GM12878 (cell line): ENCODE data around the gene RMND1. TPM values are rescaled to one million over a fixed set of nuclear protein-coding genes. Genes with fewer than 3 reads are reported as not detected.

Experiments
- ATAC-seq: fragments of 200-7000 bp; cut with Tn5 transposase; 3 replicates; pipeline ENCODE4 v1.9.1; 2020; ENCODE audit warnings: mild to moderate bottlenecking, moderate library complexity
- BruUV-seq: library from RNA; stranded (reverse); fragments of 400-500 nt; replicated peaks from 2 replicates; lab custom pipeline; 2021; lab: Mats Ljungman, UMichigan
- CTCF ChIA-PET: fragments of 300-600 bp; sonication (Branson Sonifier 250); formaldehyde crosslinking; extraction: SDS; loops from one replicate; lab custom pipeline; 2021; ENCODE audit warnings: inconsistent platforms; lab: Yijun Ruan, JAX
- POLR2A ChIA-PET: fragments of 350-600 bp; formaldehyde crosslinking; extraction: SDS; loops from one replicate; lab custom pipeline; 2021; ENCODE audit warnings: inconsistent platforms; lab: Charles Lee
- RAD21 ChIA-PET: fragments of 300-600 bp; sonication (Branson Sonifier 250); formaldehyde crosslinking; loops from one replicate; lab custom pipeline; 2023; ENCODE audit warnings: antibody characterized with exemption; ENCODE audit not compliant: unreplicated experiment; lab: Charles Lee
- SMC1A ChIA-PET: fragments of 300-600 bp; sonication (Branson Sonifier 250); formaldehyde crosslinking; loops from one replicate; lab custom pipeline; 2023; ENCODE audit not compliant: unreplicated experiment, uncharacterized antibody; lab: Charles Lee
- DNase-seq: peaks from one replicate; pipeline ENCODE4 v3.0.0-alpha.2; 2011; ENCODE audit warnings: low read depth, low spot score
- FAIRE-seq: peaks from 3 replicates; lab custom pipeline; 2011; peaks lifted over from hg19 to GRCh38; lab: Jason Lieb, UNC
- H2AFZ ChIP-seq: 2 replicates; pipeline ENCODE4 v1.6.0; 2011; ENCODE audit warnings: low read depth, low read length, control low read depth; ENCODE audit not compliant: control insufficient read depth
- H3K27ac ChIP-seq: 2 replicates; pipeline ENCODE4 v1.5.1; 2011; ENCODE audit warnings: control low read depth; ENCODE audit not compliant: control insufficient read depth, insufficient read depth
- H3K27me3 ChIP-seq, 2 experiments: replicated peaks in 1 of 2; 2 replicates each; pipeline versions ENCODE4 v1.6.0 to v1.6.1; 2011; ENCODE audit warnings: low read length in 1 of 2; ENCODE audit not compliant: control insufficient read depth in 2 of 2, insufficient read depth in 2 of 2
- H3K36me3 ChIP-seq, 2 experiments: 2 replicates each; pipeline ENCODE4 v1.5.1; 2011; ENCODE audit warnings: low read length in 1 of 2; ENCODE audit not compliant: control insufficient read depth in 2 of 2, insufficient read depth in 2 of 2
- H3K4me1 ChIP-seq: 2 replicates; pipeline ENCODE4 v1.6.1; 2011; ENCODE audit warnings: mild to moderate bottlenecking, low read length, moderate library complexity, mixed read lengths; ENCODE audit not compliant: control insufficient read depth, insufficient read depth
- H3K4me2 ChIP-seq: 2 replicates; pipeline ENCODE4 v1.6.0; 2011; ENCODE audit warnings: control low read depth; ENCODE audit not compliant: control insufficient read depth, insufficient read depth
- H3K4me3 ChIP-seq: fragments of 200-600 bp; sonication (generic); 2 replicates; pipeline ENCODE4 v1.5.1; 2016
- H3K79me2 ChIP-seq: 2 replicates; pipeline ENCODE4 v1.6.0; 2011; ENCODE audit warnings: low read length; ENCODE audit not compliant: control insufficient read depth, insufficient read depth
- H3K9ac ChIP-seq: 2 replicates; pipeline ENCODE4 v1.8.0; 2011; ENCODE audit warnings: low read length, control low read depth, mixed read lengths; ENCODE audit not compliant: control insufficient read depth, insufficient read depth
- H3K9me3 ChIP-seq: replicated peaks from 3 replicates; pipeline ENCODE4 v1.5.1; 2011; ENCODE audit warnings: mild to moderate bottlenecking, low read length; ENCODE audit not compliant: control insufficient read depth, insufficient read depth
- H4K20me1 ChIP-seq: 2 replicates; pipeline ENCODE4 v1.6.0; 2011; ENCODE audit not compliant: control insufficient read depth, insufficient read depth
- ATF7 ChIP-seq: fragments of 450-650 bp; IDR thresholded peaks from 2 replicates; pipeline ENCODE4 v1.6.1; 2016; ENCODE audit warnings: low read depth, mild to moderate bottlenecking
- BMI1 ChIP-seq: fragments of 450-650 bp; IDR thresholded peaks from 2 replicates; pipeline ENCODE4 v1.6.1; 2016; ENCODE audit warnings: mild to moderate bottlenecking, moderate library complexity, borderline replicate concordance
- CEBPB ChIP-seq, 2 experiments: fragments of 150-350 bp in 1 of 2; IDR thresholded peaks; 2 replicates each; pipeline ENCODE4 v1.6.1; 2012 to 2014; ENCODE audit warnings: low read depth in 2 of 2, low read length in 2 of 2, borderline replicate concordance in 1 of 2, inconsistent platforms in 1 of 2
- CHD4 ChIP-seq: fragments of 200-600 bp; sonication (generic); IDR thresholded peaks from 2 replicates; pipeline ENCODE4 v1.6.1; 2016; ENCODE audit warnings: mild to moderate bottlenecking
- IRF5 ChIP-seq: fragments of 450-650 bp; IDR thresholded peaks from 2 replicates; pipeline ENCODE4 v1.6.1; 2017; ENCODE audit warnings: borderline replicate concordance
- KDM1A ChIP-seq: fragments of 200-600 bp; sonication (generic); IDR thresholded peaks from 2 replicates; pipeline ENCODE4 v1.6.1; 2016; ENCODE audit warnings: borderline replicate concordance
- POU2F2 ChIP-seq: IDR thresholded peaks from 3 replicates; pipeline ENCODE4 v1.6.1; 2011; ENCODE audit warnings: low read depth, mild to moderate bottlenecking, low read length, borderline replicate concordance
- RAD21 ChIP-seq: IDR thresholded peaks from 2 replicates; pipeline ENCODE4 v1.6.1; 2011; ENCODE audit warnings: mild to moderate bottlenecking, low read depth, low read length, moderate library complexity; ENCODE audit not compliant: insufficient read depth
- RAD51 ChIP-seq: fragments of 450-650 bp; IDR thresholded peaks from 2 replicates; pipeline ENCODE4 v1.6.1; 2016; ENCODE audit warnings: moderate library complexity, mild to moderate bottlenecking, inconsistent platforms
- RCOR1 ChIP-seq: conservative IDR thresholded peaks from 2 replicates; pipeline ENCODE4 v1.6.1; 2012; ENCODE audit warnings: low read depth, low read length, improper control_type of control experiment
- SMC3 ChIP-seq: IDR thresholded peaks from 2 replicates; pipeline ENCODE4 v1.6.1; 2011; ENCODE audit warnings: low read length, improper control_type of control experiment, borderline replicate concordance
- SRF ChIP-seq, 2 experiments: IDR thresholded peaks; 2 replicates each; pipeline ENCODE4 v1.6.1; 2011; ENCODE audit warnings: low read depth in 2 of 2, low read length in 2 of 2, mild to moderate bottlenecking in 1 of 2, moderate library complexity in 1 of 2
- STAT3 ChIP-seq: IDR thresholded peaks from 2 replicates; pipeline ENCODE4 v1.6.1; 2011; ENCODE audit warnings: low read depth, low read length, improper control_type of control experiment
- TAF1 ChIP-seq: IDR thresholded peaks from 2 replicates; pipeline ENCODE4 v1.6.1; 2011; ENCODE audit warnings: mild to moderate bottlenecking, low read depth, low read length, borderline replicate concordance
- TARDBP ChIP-seq: IDR thresholded peaks from 2 replicates; pipeline ENCODE4 v1.6.1; 2016; ENCODE audit warnings: borderline replicate concordance
- TCF3 ChIP-seq: IDR thresholded peaks from 2 replicates; pipeline ENCODE4 v1.6.1; 2012; ENCODE audit warnings: low read depth, mild to moderate bottlenecking, low read length, borderline replicate concordance; ENCODE audit not compliant: insufficient read depth
- ZBED1 ChIP-seq: IDR thresholded peaks from 2 replicates; pipeline ENCODE4 v1.6.1; 2016; ENCODE audit warnings: borderline replicate concordance
- ZBTB40 ChIP-seq: fragments of 450-650 bp; IDR thresholded peaks from 2 replicates; pipeline ENCODE4 v1.6.1; 2016; ENCODE audit warnings: mild to moderate bottlenecking, moderate library complexity, borderline replicate concordance
- ZNF207 ChIP-seq: fragments of 450-650 bp; IDR thresholded peaks from 2 replicates; pipeline ENCODE4 v1.6.1; 2014; ENCODE audit warnings: antibody characterized with exemption, mild to moderate bottlenecking, borderline replicate concordance
- ZSCAN29 ChIP-seq: fragments of 450-650 bp; IDR thresholded peaks from 2 replicates; pipeline ENCODE4 v1.6.1; 2017; ENCODE audit warnings: mild to moderate bottlenecking, moderate library complexity
- WGBS: methylation state at CpG from one replicate; pipeline ENCODE4 v1.1.6; 2016; ENCODE audit warnings: low lambda C conversion rate; ENCODE audit not compliant: insufficient replicate concordance, insufficient coverage; ENCODE audit errors: missing lambda C conversion rate; 5-methylcytosine and 5-hydroxymethylcytosine counted together
- in situ Hi-C: fragments of 300-500 bp; cut with MboI; formaldehyde crosslinking; loops from 9 replicates; pipeline ENCODE4 v1.14.3; 2018; ENCODE audit warnings: mixed read lengths
- intact Hi-C: fragments of 100-400 bp; cut with micrococcal nuclease; formaldehyde crosslinking; loops from one replicate; pipeline ENCODE4 v1.14.2; 2022; ENCODE audit not compliant: unreplicated experiment
- polyA plus RNA-seq, 11 experiments: library from polyadenylated mRNA; depleted of rRNA in 4 of 11; unstranded in 6 of 11; stranded (reverse) in 5 of 11; fragments of >200 nt; fragmentation: Nextera tagmentation in 4 of 11; fragmentation: Illumina TruSeq in 1 of 11; extraction: Ambion mirVana in 4 of 11; extraction: Trizol in 1 of 11; gene quantifications; 1 replicate in 1 of 11; 2 replicates in 10 of 11; pipeline versions ENCODE4 v1.2.1 to v1.2.3, GENCODE V29; 2011 to 2016; ENCODE audit warnings: inconsistent platforms in 2 of 11, missing spikeins in 2 of 11, low read depth in 1 of 11
- total RNA-seq, 4 experiments: library from RNA; depleted of rRNA in 3 of 4; stranded (reverse); fragments of >200 nt in 3 of 4; fragmentation: Illumina TruSeq in 1 of 4; extraction: Trizol in 1 of 4; gene quantifications; 2 replicates each; pipeline versions ENCODE4 v1.2.1 to v1.2.3, GENCODE V29; 2013 to 2021

Gene RMND1
- total and polyA plus RNA-seq, 10 of the 15 experiments (the other 5 are each of a cell fraction or from before 2014, with no cell fraction given) = 15.9 to 34.5 (median 21.4) TPM

GRCh38 chr6:151392427-151392826 is 59.5 kb downstream of the RMND1 start:
- POLR2A ChIA-PET = interaction anchor here (0.8 kb wide), 1 partner anchor 17 kb away, joined by 3 read pairs; no protein-coding TSS in a partner anchor
- H4K20me1 ChIP-seq = 0 out of 2 replicates have a peak, but pooled peaks cover 6% of the 10 kb centered on the region
- no peak for FAIRE-seq

More at GRCh38 chr6:151392427-151392826, 59.5 kb downstream of the RMND1 start:
- H3K4me2 ChIP-seq = peak overlapping the region; percentile 93
- TF ChIP-seq BMI1 (no peak), RAD21 (no peak), ATF7 (no peak), TCF3 (no peak), SRF (IDR thresholded peaks at IDR 0.05; ENCODE audit: low read depth in 2 of 2, low read length in 2 of 2) (no peak), IRF5 (no peak), RAD51 (no peak), STAT3 (no peak), ZBTB40 (no peak), ZNF207 (no peak; the same call in 1 of the 2 replicates), CEBPB (IDR thresholded peaks at IDR 0.05; ENCODE audit: borderline replicate concordance in 1 of 2, low read depth in 2 of 2, low read length in 2 of 2) (no peak), CHD4 (no peak), TAF1 (no peak), ZSCAN29 (no peak), KDM1A (no peak), SMC3 (no peak), TARDBP (no peak), POU2F2 (no peak), RCOR1 (no peak), ZBED1 (no peak)
- H3K9ac ChIP-seq = peak overlapping the region; percentile 36
- DNase-seq (no peak), ATAC-seq (no peak)
- peak overlapping the region; percentile 56 for H3K27ac ChIP-seq
- ChIA-PET SMC1A (interaction anchor here (0.8 to 1.0 kb wide), 2 partner anchors 14 to 500 kb away, joined by 3 to 5 read pairs; no protein-coding TSS in a partner anchor), RAD21 (interaction anchor here (1.1 kb wide), 1 partner anchor 60 kb away, joined by 3 read pairs; the partner anchor contains the start of gene RMND1), CTCF (interaction anchor here (0.9 to 5.9 kb wide), 3 partner anchors 10 to 34 kb away, joined by 3 to 63 read pairs (median 5); no protein-coding TSS in a partner anchor)
- H3K27me3 ChIP-seq = no peaks in the 10 kb centered on the region
- 0% methylated on average over 3 of the region's 3 CpGs for WGBS
- no peaks in the 10 kb centered on the region for H3K9me3 ChIP-seq
- BruUV-seq = no TSS peak
- peak overlapping the region; percentile 82 for H3K4me3 ChIP-seq
- no peak overlapping the region for H2AFZ ChIP-seq
- peaks cover 23% of the 10 kb centered on the region for H3K4me1 ChIP-seq
- intact Hi-C loops = loop anchor here (5.0 kb wide), 2 partner anchors 310 to 1590 kb away; partner anchors contain the start of gene FBXO5
- in situ Hi-C loops = no loop called here
- H3K79me2 ChIP-seq = peaks cover 86% of the 10 kb centered on the region
- peaks cover 0 to 4% of the 10 kb centered on the region in 2 experiments; a peak in 1 of 4 replicates for H3K36me3 ChIP-seq
